HG03432 (cell line): Measurements from ENCODE around the gene CARHSP1.
"Not testable (repeated sequence)": the region's sequence is repeated elsewhere in the genome, so short reads cannot be mapped to it uniquely, and the experiment has no call there.

Experiments
- ATAC-seq: cut with Tn5 transposase; IDR thresholded peaks from one replicate; pipeline ENCODE4 v1.9.1; 2021; ENCODE audit warnings: mild to moderate bottlenecking, moderate library complexity; ENCODE audit not compliant: unreplicated experiment

The CARHSP1 gene

GRCh38 chr16:8868416-8869211, at the start of gene CARHSP1:
Gene CARHSP1, minus strand, starts transcription at chr16:8869006. Its CDS starts 9,678 bp downstream, at chr16:8859328.
- peak; percentile 77 for ATAC-seq

- not testable (repeated sequence) for ATAC-seq
Observed at GRCh38 chr16:8917336-8917735, 48.5 kb upstream of the CARHSP1 start.

GRCh38 chr16:8916541-8917225, 47.9 kb upstream of the CARHSP1 start:
- no peak for ATAC-seq

- no peak for ATAC-seq
Observed at GRCh38 chr16:8915722-8916301, 47.0 kb upstream of the CARHSP1 start.

GRCh38 chr16:8914098-8914497, 45.3 kb upstream of the CARHSP1 start:
- no peak for ATAC-seq

- ATAC-seq = no peak
Observed at GRCh38 chr16:8912793-8913192, 44.0 kb upstream of the CARHSP1 start.

- no peak for ATAC-seq
Observed at GRCh38 chr16:8910811-8911210, 42.0 kb upstream of the CARHSP1 start.

- ATAC-seq = no peak
Observed at GRCh38 chr16:8908810-8909468, 40.1 kb upstream of the CARHSP1 start.

- ATAC-seq = no peak
Observed at GRCh38 chr16:8907096-8907495, 38.3 kb upstream of the CARHSP1 start.

- no peak for ATAC-seq
Observed at GRCh38 chr16:8905795-8906591, 37.2 kb upstream of the CARHSP1 start.

- no peak for ATAC-seq
Observed at GRCh38 chr16:8905168-8905762, 36.5 kb upstream of the CARHSP1 start.

GRCh38 chr16:8904018-8904430, 35.2 kb upstream of the CARHSP1 start:
- no peak for ATAC-seq

- no peak for ATAC-seq
Observed at GRCh38 chr16:8903004-8903403, 34.2 kb upstream of the CARHSP1 start.

- no peak for ATAC-seq
Observed at GRCh38 chr16:8901320-8901861, 32.6 kb upstream of the CARHSP1 start.

GRCh38 chr16:8900343-8900742, 31.5 kb upstream of the CARHSP1 start:
- ATAC-seq = no peak

GRCh38 chr16:8899709-8900317, 31.0 kb upstream of the CARHSP1 start:
- ATAC-seq = no peak

- ATAC-seq = no peak
Observed at GRCh38 chr16:8898660-8899318, 30.0 kb upstream of the CARHSP1 start.

- no peak for ATAC-seq
Observed at GRCh38 chr16:8894736-8895334, 26.0 kb upstream of the CARHSP1 start.
